ENCODE data around the gene SV2B.
"Not testable (repeated sequence)": the region's sequence is repeated elsewhere in the genome, so short reads cannot be mapped to it uniquely, and the experiment has no call there.

Gene SV2B

GRCh38 chr15:91335702-91336101 lies 235.6 kb downstream of the SV2B start:
- DNase-seq, result no peak

GRCh38 chr15:91336687-91337086 lies 236.6 kb downstream of the SV2B start:
- no peak for DNase-seq

- DNase-seq, result no peak
Observed at GRCh38 chr15:91338766-91339165, 238.7 kb downstream of the SV2B start.

GRCh38 chr15:91342097-91342496 lies 242.0 kb downstream of the SV2B start:
- DNase-seq, result no peak

- not testable (repeated sequence) for DNase-seq
Observed at GRCh38 chr15:91344912-91345311, 244.9 kb downstream of the SV2B start.

GRCh38 chr15:91345736-91346135 lies 245.7 kb downstream of the SV2B start:
- DNase-seq, result no peak

- no peak for DNase-seq
Observed at GRCh38 chr15:91346259-91346658, 246.2 kb downstream of the SV2B start.

GRCh38 chr15:91348752-91349500 lies 248.9 kb downstream of the SV2B start:
- no peak for DNase-seq
